Cardiac septum (tissue), 1 donor: ENCODE measurements around the gene ADAMTS17. TPM values are rescaled to one million over a fixed set of nuclear protein-coding genes. Genes with fewer than 3 reads are reported as not detected.
A peak's percentile ranks its signal among the peaks of the same experiment; 100 is the strongest.

ENCODE experiments used
- DNase-seq: peaks from one replicate; pipeline ENCODE4 v3.0.0-alpha.2; 2020; ENCODE audit warnings: low spot score
- intact Hi-C: fragments of 100-400 bp; cut with DNase I; formaldehyde crosslinking; loops from one replicate; pipeline ENCODE4 v1.14.0; 2022
- total RNA-seq: library from RNA; stranded (reverse); fragmentation: NEBNext Ultra II Directional; extraction: Animal tissue kit (Norgen Biotek cat#: 25700); gene quantifications from one replicate; pipeline ENCODE4 v1.2.1, GENCODE V29; 2021
- donor health status: DM: no; HTN: no; CAD: no.

ADAMTS17 gene
- total RNA-seq, 1 donor from 2014 or later, result 0.67 TPM

GRCh38 chr15:100124361-100124760 is 217.4 kb downstream of the ADAMTS17 start:
- intact Hi-C loops, result no loop called here
- no peak for DNase-seq

DNA sequence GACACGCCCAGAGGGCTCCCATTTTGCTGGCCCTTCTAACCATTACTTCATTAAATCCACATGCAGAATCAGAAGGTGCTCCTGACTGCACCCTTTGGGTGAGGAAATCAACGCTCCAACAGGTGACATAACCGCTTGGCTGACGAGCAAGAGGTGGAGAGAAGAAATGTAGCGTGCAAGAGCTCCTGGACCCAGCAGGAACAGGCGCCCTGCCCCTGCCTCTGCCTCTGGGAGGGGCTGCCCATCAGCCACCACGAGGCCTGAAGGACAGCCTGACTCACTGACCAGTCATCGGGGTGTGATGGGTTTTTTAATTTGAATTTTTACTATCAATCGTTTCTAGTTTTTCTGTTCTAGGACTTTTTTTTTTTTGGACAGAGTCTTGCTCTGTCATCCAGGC is 218.2 kb downstream of the ADAMTS17 start:
- intact Hi-C loops, result no loop called here
- no peak for DNase-seq

DNA sequence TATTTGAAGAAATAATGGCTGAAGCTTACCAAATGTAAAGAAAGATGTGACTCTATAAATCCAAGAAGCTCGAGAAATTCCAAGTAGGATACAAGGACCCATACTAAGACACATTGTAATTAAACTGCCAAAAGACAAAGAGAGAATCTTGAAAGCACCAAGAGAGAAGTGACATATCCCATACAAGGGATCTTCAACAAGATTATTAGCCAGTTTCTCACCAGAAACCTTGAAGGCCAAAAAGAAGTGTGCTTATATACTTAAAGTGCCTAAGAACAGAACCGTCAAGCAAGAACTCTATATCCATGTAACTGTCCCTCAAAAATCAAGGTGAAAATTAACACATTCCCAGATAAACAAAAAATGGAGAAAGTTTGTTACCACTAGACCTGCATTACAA is 220.5 kb downstream of the ADAMTS17 start:
- intact Hi-C loops, result no loop called here
- DNase-seq, result no peak

DNA sequence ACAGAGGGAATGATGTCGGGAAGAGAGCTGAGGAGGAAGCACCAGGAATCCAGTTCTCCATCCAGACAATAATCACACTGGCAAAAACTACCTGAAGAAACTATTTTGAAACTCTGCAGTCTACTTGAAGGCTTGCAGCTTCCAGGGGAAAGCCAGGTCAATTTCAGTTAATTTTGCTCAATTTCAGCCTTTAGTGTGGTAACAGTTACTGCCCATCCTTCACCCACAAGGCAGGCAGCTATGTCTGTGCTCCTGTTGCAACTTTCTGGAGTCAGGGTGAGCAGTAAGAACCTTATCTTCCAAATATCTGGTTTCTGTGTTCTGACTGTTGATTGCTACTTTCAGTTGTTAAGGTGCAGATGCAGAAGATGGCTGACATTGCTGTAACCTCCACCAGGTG is 221.7 kb downstream of the ADAMTS17 start:
- DNase-seq, result no peak
- intact Hi-C loops, result no loop called here

DNA sequence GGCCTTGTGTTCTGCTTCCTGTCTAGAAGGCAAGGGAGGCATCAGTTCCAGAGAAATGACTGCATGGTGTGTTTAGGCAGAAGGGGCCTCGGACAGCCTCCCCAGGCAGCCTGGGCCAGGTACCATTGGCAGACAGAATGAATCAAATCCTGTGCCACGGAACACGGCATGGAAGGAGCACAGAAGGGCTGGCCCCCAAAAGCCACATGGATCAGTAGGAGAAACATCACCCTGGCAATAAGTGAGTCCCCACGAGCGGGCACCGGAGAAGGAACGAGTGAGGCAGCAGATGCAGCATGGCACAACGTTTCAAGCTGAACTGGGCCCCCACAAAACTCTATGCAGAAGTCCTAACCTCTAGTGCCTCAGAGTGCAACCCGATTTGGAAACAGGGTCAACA is 223.2 kb downstream of the ADAMTS17 start:
- no peak for DNase-seq
- intact Hi-C loops, result loop anchor here (10.0 kb wide), 2 partner anchors 154 to 994 kb away; no protein-coding TSS in a partner anchor

- intact Hi-C loops, result loop anchor here (10.0 kb wide), 2 partner anchors 152 to 992 kb away; no protein-coding TSS in a partner anchor
- DNase-seq, result no peak
Measured at GRCh38 chr15:100116416-100117190, 225.2 kb downstream of the ADAMTS17 start.

DNA sequence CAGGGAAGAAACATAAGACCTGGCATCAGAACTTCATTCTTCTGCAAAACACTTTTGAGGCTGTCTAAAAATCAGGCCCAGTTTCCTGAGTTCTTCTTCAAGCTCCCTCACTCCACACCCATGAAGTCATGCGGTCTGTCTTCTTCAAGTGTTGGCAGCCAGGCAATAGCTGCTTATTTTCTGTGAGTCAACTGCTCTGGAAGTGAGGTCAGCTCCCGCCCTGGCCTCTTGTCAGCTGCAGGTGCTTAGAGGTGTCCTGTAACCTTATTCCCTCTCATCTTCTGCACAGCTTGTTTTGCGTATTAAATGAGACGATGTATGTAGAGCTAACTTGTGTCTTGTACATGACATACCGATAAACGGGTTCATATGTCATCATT is 226.1 kb downstream of the ADAMTS17 start:
- intact Hi-C loops, result loop anchor here (10.0 kb wide), 2 partner anchors 151 to 991 kb away; no protein-coding TSS in a partner anchor
- no peak for DNase-seq

DNA sequence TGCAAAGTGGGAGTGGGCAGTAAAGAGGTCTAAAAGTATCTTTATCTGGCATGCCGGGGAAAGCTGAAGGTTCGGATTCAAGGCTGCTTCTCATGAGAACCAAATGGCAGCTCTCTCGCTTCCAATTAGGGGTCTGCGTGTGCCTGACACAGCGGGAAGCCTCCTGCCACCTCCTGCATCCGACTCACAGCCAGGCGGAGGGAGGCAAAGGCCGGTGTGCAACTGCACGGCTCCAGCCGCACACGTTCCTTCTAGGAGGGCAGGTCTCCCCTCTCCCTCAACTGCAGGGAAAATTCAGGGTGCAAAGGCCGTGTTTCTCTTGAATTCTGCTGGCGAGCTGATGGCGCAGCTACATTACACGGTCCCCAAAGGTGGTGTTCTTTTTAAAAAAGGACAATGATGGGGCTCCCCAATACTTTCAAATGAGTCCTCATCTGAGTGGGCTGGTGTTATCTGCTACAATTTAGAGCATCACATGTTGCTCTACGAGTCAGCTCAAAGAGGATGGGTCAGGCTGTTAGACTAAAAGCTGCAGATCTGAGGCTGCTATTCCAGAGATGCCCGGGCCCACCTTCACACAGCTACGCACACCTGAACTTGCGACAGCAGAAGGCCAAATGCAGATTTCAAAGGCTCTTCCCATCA is 226.6 kb downstream of the ADAMTS17 start:
- intact Hi-C loops, result loop anchor here (10.0 kb wide), 2 partner anchors 150 to 990 kb away; no protein-coding TSS in a partner anchor
- DNase-seq, result no peak

- DNase-seq, result no peak
Measured at GRCh38 chr15:100114571-100114970, 227.2 kb downstream of the ADAMTS17 start.

DNA sequence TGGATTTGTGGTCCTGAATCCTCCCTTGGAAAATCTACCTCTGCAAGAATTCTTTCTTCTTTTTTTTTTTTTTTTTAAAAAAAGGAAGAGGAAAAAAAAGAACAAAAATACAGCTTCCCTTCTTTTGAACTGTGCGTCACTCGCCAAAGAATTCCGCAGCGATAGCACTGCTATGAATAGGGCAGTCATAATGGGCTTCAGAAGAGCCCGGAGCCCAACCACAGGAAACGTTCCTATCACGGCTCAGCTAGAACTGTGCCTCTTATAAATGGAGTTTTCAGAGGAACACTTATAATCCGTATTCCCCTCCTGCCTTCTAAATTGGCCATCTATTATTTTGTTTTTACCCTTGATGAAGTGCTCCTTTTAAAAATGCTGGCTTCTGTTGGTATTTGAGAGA is 227.7 kb downstream of the ADAMTS17 start:
- intact Hi-C loops, result loop anchor here (10.0 kb wide), 2 partner anchors 149 to 989 kb away; no protein-coding TSS in a partner anchor
- DNase-seq, result peak; percentile 83

More at GRCh38 chr15:100114571-100114970, 227.2 kb downstream of the ADAMTS17 start:
- intact Hi-C loops, result loop anchor here (10.0 kb wide), 2 partner anchors 150 to 990 kb away; no protein-coding TSS in a partner anchor

DNA sequence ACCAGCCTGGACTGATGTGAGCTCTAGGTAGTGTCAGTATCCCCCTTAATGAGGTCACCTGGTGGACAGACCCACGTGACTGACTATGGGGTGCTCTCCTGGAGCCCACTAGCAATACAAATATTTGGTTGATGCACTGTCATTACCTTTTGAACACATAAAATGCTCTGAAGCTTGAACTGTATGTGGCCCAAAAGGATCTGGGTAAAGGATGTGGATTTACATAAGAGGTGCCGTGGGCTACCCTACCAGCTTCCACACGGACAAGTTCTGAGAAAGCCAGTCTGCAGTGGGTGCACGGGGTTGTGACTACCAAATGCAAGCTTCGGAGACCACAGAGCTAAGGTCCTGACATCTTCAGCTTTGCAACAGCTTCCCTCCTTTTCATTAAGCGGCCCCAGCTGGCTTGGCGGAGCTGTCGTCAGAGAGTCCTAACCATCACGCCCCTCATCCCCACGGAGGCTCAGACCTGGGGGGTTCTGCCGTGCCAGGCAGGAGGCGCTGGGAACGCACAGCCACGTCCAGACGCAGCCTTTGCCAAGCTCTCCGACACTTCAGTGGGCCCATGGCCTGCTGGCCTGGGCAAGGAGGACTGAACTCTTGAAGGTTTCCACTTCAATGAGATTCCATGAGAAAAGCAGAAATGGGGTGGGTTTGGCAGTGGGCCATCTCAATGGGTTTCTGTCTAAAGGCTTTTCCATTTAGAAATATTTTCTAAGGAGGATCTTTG is 228.3 kb downstream of the ADAMTS17 start:
- DNase-seq, result peak; percentile 76
- intact Hi-C loops, result loop anchor here (10.0 kb wide), 2 partner anchors 149 to 989 kb away; no protein-coding TSS in a partner anchor

DNA sequence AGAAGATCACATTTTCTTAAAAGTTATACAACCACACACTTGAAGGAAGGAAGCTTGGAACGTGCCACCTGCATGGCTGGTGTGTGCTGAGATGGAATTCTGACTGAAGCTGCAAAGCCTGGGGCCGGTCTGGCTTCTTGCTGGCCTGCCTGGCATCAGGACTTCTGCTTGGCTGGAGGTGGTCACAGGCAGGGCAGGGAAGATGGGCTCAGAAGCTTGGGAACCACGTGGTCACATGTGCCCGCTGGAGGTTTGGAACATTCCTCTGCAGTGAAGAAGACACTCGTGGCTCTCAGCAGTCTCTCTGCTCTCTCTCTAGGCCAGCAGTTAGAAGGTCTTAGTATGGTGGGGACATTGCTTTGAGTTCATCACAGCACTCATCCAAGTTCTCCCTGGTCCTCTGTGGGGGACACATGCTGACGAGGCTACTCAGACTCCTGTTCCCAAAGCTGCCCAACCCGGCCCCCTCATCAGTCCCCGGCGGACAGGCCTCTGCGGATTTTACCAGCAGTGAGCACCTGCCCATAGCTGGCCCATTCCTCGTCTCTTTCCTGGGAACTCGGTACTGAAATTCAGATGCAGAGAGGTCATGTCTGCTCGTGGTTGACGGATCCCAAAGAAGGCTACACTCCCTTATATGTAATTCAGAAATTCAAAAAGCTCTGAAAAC is 229.0 kb downstream of the ADAMTS17 start:
- intact Hi-C loops, result loop anchor here (10.0 kb wide), 2 partner anchors 148 to 988 kb away; no protein-coding TSS in a partner anchor
- peak; percentile 70 for DNase-seq

DNA sequence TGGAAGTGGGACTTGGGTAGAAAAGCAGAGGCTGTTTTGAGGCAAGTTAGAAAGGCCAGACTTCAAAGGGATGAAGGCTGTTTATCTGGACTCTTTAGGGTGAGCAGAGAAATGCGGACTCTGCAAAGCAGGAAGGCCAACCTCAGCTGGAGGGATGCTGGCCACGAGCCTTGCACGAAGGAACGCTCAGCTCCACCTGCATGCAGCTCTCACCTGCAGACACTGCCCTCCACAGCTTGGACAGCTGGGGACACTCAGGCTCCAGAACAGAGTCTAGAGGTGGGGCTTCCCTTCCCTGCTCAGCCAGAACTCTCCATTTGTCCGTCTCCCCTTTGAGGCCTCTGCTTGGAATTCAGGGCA is 229.7 kb downstream of the ADAMTS17 start:
- intact Hi-C loops, result loop anchor here (10.0 kb wide), 2 partner anchors 147 to 987 kb away; no protein-coding TSS in a partner anchor
- DNase-seq, result peak; percentile 67

DNA sequence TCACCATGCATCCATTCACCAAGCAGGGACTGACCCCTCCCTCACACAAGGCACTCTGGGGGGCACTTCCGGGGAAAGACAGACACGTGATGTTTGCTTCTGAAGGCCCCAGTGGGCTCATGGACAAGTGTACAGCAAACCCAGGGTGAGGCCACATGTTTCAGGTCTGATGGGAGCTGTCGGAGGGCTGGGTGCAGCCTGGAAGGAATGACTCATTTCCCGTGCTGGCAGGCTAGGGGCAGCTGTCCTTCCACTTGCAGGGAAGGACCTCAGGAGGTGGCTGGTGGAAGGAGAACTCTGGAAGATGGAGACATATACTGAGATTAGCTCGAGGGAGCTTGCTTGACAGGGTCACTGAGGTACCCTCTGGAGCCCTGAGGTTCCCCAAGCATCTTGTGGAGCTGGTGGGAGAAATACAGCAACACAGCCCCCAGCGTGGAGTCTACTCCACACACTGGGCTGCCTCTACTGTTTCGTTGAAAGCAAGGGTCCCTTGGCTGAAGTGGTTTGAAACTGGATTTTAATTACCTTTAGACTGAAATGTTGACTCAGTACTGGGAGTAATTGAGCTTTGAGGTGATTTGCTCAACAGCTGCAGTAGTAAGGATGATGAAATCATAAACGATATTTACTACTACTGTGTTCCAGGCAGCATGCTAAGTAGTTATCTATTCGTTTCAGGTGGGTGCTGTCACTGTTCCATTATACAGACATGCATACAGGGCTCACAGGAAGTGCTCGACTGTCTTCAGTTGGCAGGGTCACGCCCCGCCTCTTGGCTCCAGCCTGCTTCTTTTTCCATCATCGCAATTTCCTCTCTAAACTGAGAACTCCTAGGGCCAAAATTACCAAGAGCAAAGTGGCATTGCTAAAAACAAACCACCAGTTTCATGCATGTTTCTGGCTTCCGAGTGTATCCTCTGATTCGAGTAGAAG is 230.4 kb downstream of the ADAMTS17 start:
- intact Hi-C loops, result loop anchor here (10.0 kb wide), 2 partner anchors 147 to 987 kb away; no protein-coding TSS in a partner anchor
- DNase-seq, result peak; percentile 86

DNA sequence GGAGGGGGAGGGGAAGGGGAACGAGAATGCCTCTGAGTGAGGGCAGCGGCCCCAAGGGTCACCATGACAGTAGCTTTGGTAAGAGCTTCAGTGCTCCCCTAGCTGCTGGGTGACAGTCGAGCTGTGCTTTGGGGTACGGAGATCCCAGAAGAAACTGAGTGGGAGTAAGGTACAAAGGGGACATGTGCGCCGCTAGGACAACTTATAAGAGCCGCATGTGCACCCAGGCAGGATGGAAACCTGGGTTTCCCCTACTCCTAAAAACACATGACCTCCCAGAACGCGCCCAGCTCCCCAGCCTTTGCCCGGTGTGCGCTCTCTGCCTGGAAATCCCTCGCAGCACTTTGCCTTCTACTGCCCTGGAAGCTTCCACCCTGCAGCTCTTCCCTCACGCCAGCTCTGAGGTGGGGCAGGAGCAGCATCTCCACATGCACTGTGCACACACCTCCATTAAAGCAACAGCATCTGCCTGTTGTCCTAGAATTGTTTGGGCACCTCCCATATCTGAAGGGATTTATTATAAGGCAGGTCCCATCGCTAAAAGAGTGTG is 232.2 kb downstream of the ADAMTS17 start:
- peak; percentile 56 for DNase-seq
- intact Hi-C loops, result loop anchor here (10.0 kb wide), 2 partner anchors 145 to 985 kb away; no protein-coding TSS in a partner anchor

DNA sequence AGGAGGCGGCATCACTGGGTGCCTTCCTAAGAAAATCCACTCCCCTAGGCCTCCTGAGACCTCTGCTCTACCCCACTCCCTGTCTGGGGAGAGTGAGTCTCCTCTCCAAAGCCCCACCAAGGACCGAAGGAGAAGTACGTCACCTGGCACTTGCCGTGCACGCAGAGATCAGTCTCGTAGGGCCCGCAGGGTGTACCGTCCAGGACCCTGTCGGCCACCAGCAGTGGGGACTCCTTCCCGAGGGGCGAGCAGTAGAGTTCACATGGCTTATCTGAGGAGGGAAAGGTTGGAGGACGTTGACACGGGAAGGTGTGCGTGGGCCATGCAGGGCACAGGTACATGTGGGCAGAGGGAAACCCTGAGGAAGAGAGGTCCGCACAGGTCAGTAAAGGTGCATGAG is 232.9 kb downstream of the ADAMTS17 start:
- peak; percentile 65 for DNase-seq
- intact Hi-C loops, result no loop called here

GRCh38 chr15:100108346-100108745 is 233.4 kb downstream of the ADAMTS17 start:
- intact Hi-C loops, result no loop called here
- peak; percentile 53 for DNase-seq
